HCT116 (cell line): Measurements from ENCODE around the gene NDUFA8. TPM values are rescaled to one million over a fixed set of nuclear protein-coding genes. Genes with fewer than 3 reads are reported as not detected.

Source experiments
- ATAC-seq: fragments of 200-7000 bp; cut with Tn5 transposase; 2 replicates; pipeline ENCODE4 v1.9.1; 2020; ENCODE audit warnings: mild to moderate bottlenecking, moderate library complexity
- BruUV-seq: library from RNA; stranded (reverse); fragments of 400-500 nt; replicated peaks from 2 replicates; lab custom pipeline; 2021; lab: Mats Ljungman, UMichigan
- CTCF ChIA-PET: fragments of 300-600 bp; sonication (Branson Sonifier 250); formaldehyde crosslinking; loops from one replicate; lab custom pipeline; 2021; ENCODE audit warnings: antibody characterized with exemption; lab: Charles Lee
- POLR2A ChIA-PET: fragments of 300-600, 350-600 bp; sonication (Branson Sonifier 250); formaldehyde crosslinking; loops from one replicate; lab custom pipeline; 2021; ENCODE audit warnings: antibody characterized with exemption; lab: Charles Lee
- RAD21 ChIA-PET, 2 experiments: fragments of 300-600 bp; sonication (Branson Sonifier 250); formaldehyde crosslinking; loops; one replicate each; lab custom pipeline; 2023; ENCODE audit warnings: low total read pairs in 2 of 2; ENCODE audit not compliant: uncharacterized antibody in 2 of 2, unreplicated experiment in 2 of 2, low non-redundant PET in 1 of 2; lab: Charles Lee
- DNase-seq: peaks from one replicate; pipeline ENCODE4 v3.0.0-alpha.2; 2010; ENCODE audit warnings: low read depth, low spot score
- H2AFZ ChIP-seq: fragments of 200-600 bp; shearing (Covaris generic), sonication (generic); 2 replicates; pipeline ENCODE4 v1.6.1; 2017; ENCODE audit warnings: low read depth, mixed run types, mixed read lengths, antibody characterized with exemption, low read length; ENCODE audit not compliant: poor library complexity, severe bottlenecking
- H3K27ac ChIP-seq: 2 replicates; pipeline ENCODE4 v1.5.1; 2012; ENCODE audit warnings: low read depth, low read length
- H3K27me3 ChIP-seq: fragments of 200-600 bp; sonication (generic); 2 replicates; pipeline ENCODE4 v1.6.1; 2016; ENCODE audit warnings: mixed run types, low read length, mixed read lengths; ENCODE audit not compliant: insufficient read depth
- H3K36me3 ChIP-seq, 2 experiments: fragments of 200-500 bp in 1 of 2; fragments of 200-600 bp in 1 of 2; sonication (Bioruptor generic) in 1 of 2; sonication (generic) in 1 of 2; 2 replicates each; pipeline versions ENCODE4 v1.5.1 to v1.6.1; 2014 to 2016; ENCODE audit warnings: low read length in 2 of 2, inconsistent platforms in 1 of 2, mixed read lengths in 1 of 2, mixed run types in 1 of 2; ENCODE audit not compliant: insufficient read depth in 2 of 2, control insufficient read depth in 1 of 2
- H3K4me1 ChIP-seq, 2 experiments: fragments of 200-600 bp in 1 of 2; sonication (generic) in 1 of 2; 2 replicates each; pipeline versions ENCODE4 v1.5.1 to v1.6.1; 2012 to 2017; ENCODE audit warnings: low read length in 2 of 2, inconsistent platforms in 1 of 2, mild to moderate bottlenecking in 1 of 2, mixed read lengths in 1 of 2, mixed run types in 1 of 2, moderate library complexity in 1 of 2; ENCODE audit not compliant: insufficient read depth in 2 of 2, control insufficient read depth in 1 of 2
- H3K4me2 ChIP-seq: fragments of 200-600 bp; sonication (generic); 2 replicates; pipeline ENCODE4 v1.6.1; 2017; ENCODE audit warnings: mixed run types, low read length, mixed read lengths
- H3K4me3 ChIP-seq, 2 experiments: fragments of 200-600 bp in 1 of 2; sonication (generic) in 1 of 2; replicated peaks in 1 of 2; 2 replicates each; pipeline ENCODE4 v1.5.1; 2011 to 2016; ENCODE audit warnings: low read length in 2 of 2, control low read depth in 1 of 2, low read depth in 1 of 2, mild to moderate bottlenecking in 1 of 2, mixed read lengths in 1 of 2, mixed run types in 1 of 2
- H3K79me2 ChIP-seq: fragments of 200-600 bp; sonication (generic); 2 replicates; pipeline ENCODE4 v1.6.1; 2017; ENCODE audit warnings: mild to moderate bottlenecking, mixed run types, low read length, moderate library complexity, mixed read lengths; ENCODE audit not compliant: insufficient read depth
- H3K9ac ChIP-seq: fragments of 200-600 bp; sonication (generic); 2 replicates; pipeline ENCODE4 v1.6.1; 2016; ENCODE audit warnings: low read length, mixed read lengths
- H3K9me2 ChIP-seq: fragments of 200-600 bp; sonication (generic), shearing (Covaris generic); 2 replicates; pipeline ENCODE4 v1.6.1; 2017; ENCODE audit warnings: mixed run types, mild to moderate bottlenecking, moderate library complexity; ENCODE audit not compliant: insufficient read depth
- H3K9me3 ChIP-seq, 2 experiments: fragments of 200-500 bp in 1 of 2; fragments of 200-600 bp in 1 of 2; sonication (Bioruptor generic) in 1 of 2; sonication (generic) in 1 of 2; 2 replicates each; pipeline ENCODE4 v1.6.1; 2014 to 2017; ENCODE audit warnings: low read length in 2 of 2, mixed read lengths in 2 of 2, inconsistent platforms in 1 of 2, low read depth in 1 of 2, mild to moderate bottlenecking in 1 of 2, mixed run types in 1 of 2, moderate library complexity in 1 of 2; ENCODE audit not compliant: control insufficient read depth in 1 of 2, insufficient read depth in 1 of 2
- H4K20me1 ChIP-seq: fragments of 200-600 bp; sonication (generic), shearing (Covaris generic); 2 replicates; pipeline ENCODE4 v1.6.1; 2017; ENCODE audit warnings: mixed run types, mild to moderate bottlenecking, moderate library complexity; ENCODE audit not compliant: insufficient read depth
- CBX3 ChIP-seq: IDR thresholded peaks from 2 replicates; pipeline ENCODE4 v1.6.1; 2012; ENCODE audit warnings: low read depth
- CEBPB ChIP-seq: IDR thresholded peaks from 2 replicates; pipeline ENCODE4 v1.6.1; 2012; ENCODE audit warnings: low read depth
- EGR1 ChIP-seq: IDR thresholded peaks from 2 replicates; pipeline ENCODE4 v1.6.1; 2012; ENCODE audit warnings: low read depth
- EZH2 ChIP-seq: fragments of 200-600 bp; sonication (generic); IDR thresholded peaks from 2 replicates; pipeline ENCODE4 v1.6.1; 2017; ENCODE audit warnings: antibody characterized with exemption, mixed run types
- EZH2phosphoT487 ChIP-seq: fragments of 200-600 bp; IDR thresholded peaks from 2 replicates; pipeline ENCODE4 v1.6.1; 2018; ENCODE audit warnings: antibody characterized with exemption, borderline replicate concordance
- POLR2AphosphoS5 ChIP-seq: IDR thresholded peaks from 2 replicates; pipeline ENCODE4 v1.6.1; 2011; ENCODE audit warnings: mild to moderate bottlenecking, low read depth, low read length, moderate library complexity
- REST ChIP-seq: IDR thresholded peaks from 2 replicates; pipeline ENCODE4 v1.6.1; 2012; ENCODE audit warnings: low read depth
- SP1 ChIP-seq: IDR thresholded peaks from 2 replicates; pipeline ENCODE4 v1.6.1; 2012; ENCODE audit warnings: low read depth
- SRF ChIP-seq: IDR thresholded peaks from 2 replicates; pipeline ENCODE4 v1.6.1; 2012; ENCODE audit warnings: low read depth
- TCF7L2 ChIP-seq: IDR thresholded peaks from 2 replicates; pipeline ENCODE4 v1.7.0; 2011; ENCODE audit warnings: borderline replicate concordance, inconsistent platforms; ENCODE audit not compliant: insufficient read depth, insufficient read length; ENCODE audit errors: extremely low read depth
- YY1 ChIP-seq: IDR thresholded peaks from 2 replicates; pipeline ENCODE4 v1.6.1; 2011; ENCODE audit warnings: low read length, low read depth, moderate library complexity, mild to moderate bottlenecking; ENCODE audit not compliant: insufficient replicate concordance; ENCODE audit errors: extremely low read depth
- ZNF274 ChIP-seq: fragments of 200-500 bp; sonication (Bioruptor generic); IDR thresholded peaks from 2 replicates; pipeline ENCODE4 v1.6.1; 2014; ENCODE audit warnings: mild to moderate bottlenecking, low read depth, low read length, inconsistent platforms
- intact Hi-C: fragments of 100-400 bp; cut with micrococcal nuclease; formaldehyde crosslinking; loops from 2 replicates; pipeline ENCODE4 v1.10.0; 2022
- total RNA-seq: library from RNA; stranded (reverse); gene quantifications from one replicate; pipeline ENCODE4 v1.2.1, GENCODE V29; 2021; ENCODE audit not compliant: unreplicated experiment

The NDUFA8 gene
- total RNA-seq, 1 experiment from 2014 or later, result 84.5 TPM

- intact Hi-C loops, result no loop called here
- Histone ChIP-seq H3K9me2 (no peaks in the 10 kb centered on the region), H4K20me1 (no peaks in the 10 kb centered on the region), H3K27ac (no peak overlapping the region), H3K79me2 (no peaks in the 10 kb centered on the region), H2AFZ (no peak overlapping the region), H3K4me2 (no peak overlapping the region), H3K27me3 (peaks cover 5% of the 10 kb centered on the region; the same call in 1 of the 2 replicates), H3K36me3 (no peaks in the 10 kb centered on the region), H3K4me3 (no peak overlapping the region), H3K9me3 (no peaks in the 10 kb centered on the region), H3K9ac (no peak overlapping the region), H3K4me1 (peaks cover 4 to 20% of the 10 kb centered on the region in 2 experiments; a peak in 3 of 4 replicates)
- TF ChIP-seq CBX3 (no peak), SRF (no peak), ZNF274 (no peak), SP1 (no peak), REST (no peak), CEBPB (no peak), EGR1 (no peak), POLR2AphosphoS5 (no peak), TCF7L2 (no peak), YY1 (no peak), EZH2 (no peak), EZH2phosphoT487 (no peak)
- BruUV-seq, result no TSS peak
- POLR2A ChIA-PET, result no interaction called here
- DNase-seq (no peak), ATAC-seq (no peak)
- RAD21 ChIA-PET, result no interaction called here
- CTCF ChIA-PET, result no interaction called here
Observed at GRCh38 chr9:122183501-122183900, 23.9 kb upstream of the NDUFA8 start.
